GM21717 (cell line): ENCODE results near the gene COBL.

Source experiments
- ATAC-seq: cut with Tn5 transposase; IDR thresholded peaks from one replicate; pipeline ENCODE4 v1.9.1; 2021; ENCODE audit warnings: mild to moderate bottlenecking, moderate library complexity; ENCODE audit not compliant: unreplicated experiment

COBL gene

DNA sequence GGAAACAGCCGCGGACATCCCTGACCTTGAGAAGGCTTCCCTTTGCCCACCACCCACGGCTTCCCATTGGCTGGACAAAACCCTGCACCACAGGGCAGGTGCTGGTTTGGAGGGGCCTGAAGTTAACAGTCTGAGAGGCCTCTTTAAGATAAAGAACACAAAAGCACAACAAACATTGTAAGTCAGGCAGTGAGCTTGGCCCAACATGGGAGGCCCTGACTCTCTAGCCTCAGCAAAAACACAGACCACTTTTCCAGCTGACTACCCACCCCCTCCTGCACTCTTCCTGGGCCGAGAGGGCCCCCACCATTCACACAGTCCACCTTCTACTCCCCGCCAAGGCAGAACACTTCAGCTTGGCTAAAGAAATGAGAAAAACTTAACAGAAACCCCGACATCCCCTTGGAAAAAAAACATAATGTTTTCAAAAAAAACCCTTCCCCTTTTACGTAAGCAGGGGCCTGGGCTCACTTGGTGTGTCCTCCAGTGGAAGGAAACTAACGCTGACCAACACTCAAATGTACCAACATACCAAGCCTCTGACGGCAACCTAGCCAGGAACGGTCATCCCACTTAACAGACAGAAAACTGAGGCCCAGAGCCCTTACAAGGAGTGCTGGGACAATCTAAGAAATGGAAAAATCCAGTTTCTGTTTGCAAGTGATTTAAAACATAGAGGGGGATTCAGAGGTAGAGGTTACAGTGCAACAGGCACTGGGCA lies 80.9 kb downstream of the COBL start:
- no peak for ATAC-seq

GRCh38 chr7:51234609-51235308 lies 81.8 kb downstream of the COBL start:
- no peak for ATAC-seq

- no peak for ATAC-seq
These were observed 82.5 kb downstream of the COBL start for GRCh38 chr7:51234139-51234538.

- ATAC-seq = no peak
These were observed 83.2 kb downstream of the COBL start for GRCh38 chr7:51233374-51233773.

DNA sequence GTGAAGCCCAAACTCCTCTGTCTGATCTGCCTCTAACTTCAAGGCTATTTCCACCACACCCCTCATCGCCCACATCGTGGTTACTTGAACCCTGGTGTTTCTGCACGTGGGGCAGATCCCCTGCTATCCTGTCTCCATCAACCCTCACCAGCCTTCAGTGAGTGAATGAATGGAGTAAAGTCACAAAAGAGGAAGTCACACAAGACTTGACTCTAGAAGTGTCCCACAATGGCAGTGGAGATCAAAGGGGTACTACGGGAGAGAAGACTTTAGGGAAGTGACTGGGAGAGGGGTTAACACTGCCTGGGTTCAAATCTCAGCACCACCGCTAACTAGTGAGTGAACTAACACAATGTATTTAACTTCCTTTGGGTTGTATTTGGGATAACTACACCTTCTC lies 85.9 kb downstream of the COBL start:
- no peak for ATAC-seq

- no peak for ATAC-seq
These were observed 86.3 kb downstream of the COBL start for GRCh38 chr7:51230324-51230625.

GRCh38 chr7:51229620-51230323 lies 86.8 kb downstream of the COBL start:
- ATAC-seq = no peak

GRCh38 chr7:51229106-51229537 lies 87.5 kb downstream of the COBL start:
- ATAC-seq = no peak

- ATAC-seq = no peak
These were observed 88.1 kb downstream of the COBL start for GRCh38 chr7:51228386-51228958.

GRCh38 chr7:51227861-51228260 lies 88.7 kb downstream of the COBL start:
- no peak for ATAC-seq

- no peak for ATAC-seq
These were observed 89.6 kb downstream of the COBL start for GRCh38 chr7:51226916-51227535.

GRCh38 chr7:51226063-51226755 lies 90.4 kb downstream of the COBL start:
- no peak for ATAC-seq

- no peak for ATAC-seq
These were observed 91.6 kb downstream of the COBL start for GRCh38 chr7:51224811-51225595.

- ATAC-seq = no peak
These were observed 93.1 kb downstream of the COBL start for GRCh38 chr7:51223505-51223904.

GRCh38 chr7:51222916-51223315 lies 93.7 kb downstream of the COBL start:
- no peak for ATAC-seq

GRCh38 chr7:51220226-51220625 lies 96.4 kb downstream of the COBL start:
- ATAC-seq = no peak

DNA sequence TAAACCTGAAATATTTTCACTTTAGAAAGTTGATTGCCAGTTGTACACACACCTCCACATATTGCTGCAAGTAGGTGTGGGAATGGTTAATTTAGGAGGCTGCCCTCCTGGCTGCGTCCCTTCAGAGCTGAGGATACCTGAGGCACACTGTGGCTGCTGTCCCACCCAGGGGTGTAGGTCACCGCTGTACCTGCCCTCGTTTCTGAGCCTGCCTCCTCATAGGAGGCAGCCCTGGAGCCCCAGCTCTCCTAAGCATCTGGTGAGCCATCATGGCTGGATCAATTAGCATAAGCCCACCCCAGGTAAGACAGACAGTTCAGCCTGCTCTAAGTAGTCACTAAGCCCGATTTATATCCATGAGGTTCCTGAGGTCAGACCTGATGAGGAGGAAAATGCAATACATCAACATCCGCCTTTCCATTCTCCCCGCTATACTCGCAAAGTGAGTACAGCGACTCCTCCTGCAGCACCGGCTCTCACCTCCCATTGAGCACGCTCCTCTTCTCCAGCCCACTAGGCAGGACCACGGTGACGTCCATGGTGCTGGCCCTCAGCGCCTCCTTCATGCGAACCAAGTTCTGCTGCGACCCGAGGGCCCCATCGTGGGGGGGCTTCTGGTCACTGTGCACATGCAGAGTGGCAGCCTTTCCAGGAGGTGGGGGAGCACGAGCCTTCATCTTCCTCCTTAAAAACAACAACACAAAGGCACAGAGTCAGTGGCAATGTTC lies 97.2 kb downstream of the COBL start:
- ATAC-seq = no peak

- ATAC-seq = no peak
These were observed 98.8 kb downstream of the COBL start for GRCh38 chr7:51217804-51218203.

- ATAC-seq = no peak
These were observed 102.5 kb downstream of the COBL start for GRCh38 chr7:51214098-51214497.
